GM23248 (cell line): ENCODE data around the gene SF3B3.

Experiments
- EZH2 ChIP-seq: fragments of 200-600 bp; sonication (generic); IDR thresholded peaks from 2 replicates; pipeline ENCODE4 v1.6.1; 2018; ENCODE audit warnings: antibody characterized with exemption, mild to moderate bottlenecking; ENCODE audit not compliant: insufficient read depth, poor library complexity, severe bottlenecking
- EZH2phosphoT487 ChIP-seq: fragments of 200-600 bp; sonication (generic); IDR thresholded peaks from 2 replicates; pipeline ENCODE4 v1.6.1; 2018; ENCODE audit warnings: antibody characterized with exemption, moderate library complexity, mild to moderate bottlenecking, low read depth; ENCODE audit not compliant: insufficient read depth

DNA sequence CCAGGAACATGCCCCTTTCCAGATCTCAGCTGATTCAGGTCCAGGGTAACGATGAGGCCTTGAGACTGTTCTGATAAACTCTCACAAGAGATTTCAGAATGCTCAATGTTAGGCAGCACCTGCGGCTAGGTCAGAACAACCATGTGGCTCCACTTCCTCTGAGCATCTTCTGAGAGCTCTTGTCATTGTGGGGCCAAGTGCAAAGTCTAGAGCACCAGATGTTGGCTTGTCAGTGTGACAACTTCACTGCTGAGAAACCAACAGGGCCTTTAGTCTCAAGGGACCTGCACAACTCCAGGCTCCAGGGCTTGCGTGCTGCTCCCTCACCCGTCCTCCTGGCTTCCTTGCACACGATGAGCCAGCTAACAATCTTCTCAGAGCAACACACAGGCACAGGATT is 40.2 kb upstream of the SF3B3 start:
- TF ChIP-seq EZH2 (no peak), EZH2phosphoT487 (no peak)
